HG03175 (cell line): ENCODE measurements around the gene NIPAL3.
"Not testable (repeated sequence)": the region's sequence is repeated elsewhere in the genome, so short reads cannot be mapped to it uniquely, and the experiment has no call there.

ENCODE experiments used
- ATAC-seq: cut with Tn5 transposase; IDR thresholded peaks from one replicate; pipeline ENCODE4 v1.9.1; 2021; ENCODE audit warnings: mild to moderate bottlenecking, moderate library complexity; ENCODE audit not compliant: unreplicated experiment

The NIPAL3 gene

DNA sequence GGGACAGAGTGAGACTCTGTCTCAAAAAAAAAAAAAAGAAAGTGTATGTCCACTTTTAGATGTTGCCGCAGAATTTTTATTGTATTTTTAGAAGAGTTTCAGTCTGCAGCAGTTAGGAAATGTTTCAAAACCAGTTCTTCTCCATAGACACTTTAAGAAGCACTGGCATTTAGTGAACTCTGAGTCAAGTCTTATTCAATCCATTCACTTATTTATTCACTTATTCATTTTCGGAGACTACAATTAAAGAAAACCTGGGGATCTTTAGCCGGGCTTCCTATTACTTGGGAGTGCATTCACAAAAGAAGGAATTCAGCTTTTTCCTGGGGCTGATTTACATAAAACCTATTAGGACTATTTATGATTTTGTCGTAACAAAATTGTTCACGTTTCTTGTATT is 99.3 kb downstream of the NIPAL3 start:
- ATAC-seq: no peak

DNA sequence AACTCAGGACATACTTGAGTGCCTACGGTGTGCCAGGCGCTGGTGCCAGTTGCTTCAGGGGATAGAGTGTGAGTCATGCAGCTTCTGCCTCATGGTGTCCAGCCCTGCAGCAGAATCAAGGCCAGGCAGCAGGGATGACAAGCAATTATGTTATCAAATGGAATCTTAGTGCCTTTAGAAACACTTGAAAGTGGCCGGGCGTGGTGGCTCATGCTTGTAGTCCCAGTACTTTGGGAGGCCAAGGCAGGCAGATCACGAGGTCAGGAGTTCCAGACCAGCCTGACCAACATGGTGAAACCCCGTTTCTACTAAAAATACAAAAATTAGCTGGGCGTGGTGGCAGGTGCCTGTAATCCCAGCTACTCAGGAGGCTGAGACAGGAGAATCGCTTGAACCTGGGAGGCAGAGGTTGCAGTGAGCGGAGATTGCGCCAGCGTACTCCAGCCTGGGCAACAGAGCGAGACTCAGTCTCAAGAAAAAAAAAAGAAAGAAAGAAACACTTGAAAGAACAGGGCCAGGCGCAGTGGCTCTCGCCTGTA is 100.1 kb downstream of the NIPAL3 start:
- ATAC-seq: not testable (repeated sequence)

DNA sequence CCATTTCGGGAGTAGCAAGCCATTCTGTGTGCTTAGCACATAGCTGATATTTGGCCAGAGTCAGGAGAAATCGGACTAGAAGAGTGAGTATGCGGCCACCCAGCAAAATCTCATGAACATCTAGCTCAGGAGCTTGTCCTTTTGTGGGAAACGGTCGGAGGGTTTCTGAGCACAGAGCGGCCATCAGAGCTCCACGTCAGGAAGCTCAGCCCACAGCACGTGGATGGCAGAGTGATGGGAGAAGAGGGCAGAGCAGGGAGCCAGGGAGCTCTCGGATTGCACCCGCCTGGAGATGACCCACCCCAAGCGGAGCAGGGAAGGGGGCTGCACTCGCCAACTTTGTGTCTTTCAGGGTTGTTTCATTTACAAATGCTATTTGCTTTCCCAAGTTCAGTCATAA is 100.9 kb downstream of the NIPAL3 start:
- ATAC-seq: no peak

DNA sequence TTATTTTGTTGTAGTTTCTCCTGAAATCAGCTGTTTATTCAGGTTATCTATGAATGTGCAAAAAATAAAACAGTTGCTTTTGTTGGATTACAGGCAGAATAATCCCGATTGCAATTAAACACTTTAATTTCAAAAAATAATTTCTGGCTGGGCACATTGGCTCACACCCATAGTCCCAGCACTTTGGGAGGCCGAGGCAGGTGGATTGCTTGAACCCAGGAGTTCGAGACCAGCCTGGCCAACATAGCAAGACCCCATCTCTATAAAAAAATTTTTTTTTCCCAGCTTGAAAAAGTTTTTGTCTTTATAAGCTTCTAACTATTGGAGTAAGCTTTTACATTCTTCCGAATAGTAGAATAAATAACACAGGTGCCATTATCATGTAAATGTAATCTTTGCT is 102.3 kb downstream of the NIPAL3 start:
- no peak for ATAC-seq

DNA sequence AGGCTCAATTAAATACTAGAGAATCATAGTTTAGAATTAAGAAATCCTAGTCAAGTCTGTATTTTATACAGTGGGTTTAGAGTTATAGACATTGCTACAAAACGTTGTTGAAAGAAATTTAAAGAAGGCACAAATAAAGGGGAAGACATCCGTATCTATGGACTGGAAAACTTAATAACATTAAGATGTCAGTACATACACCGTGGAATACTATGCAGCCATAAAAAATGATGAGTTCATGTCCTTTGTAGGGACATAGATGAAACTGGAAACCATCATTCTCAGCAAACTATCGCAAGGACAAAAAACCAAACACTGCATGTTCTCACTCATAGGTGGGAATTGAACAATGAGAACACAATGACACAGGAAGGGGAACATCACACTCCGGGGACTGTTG is 104.7 kb downstream of the NIPAL3 start:
- ATAC-seq: not testable (repeated sequence)
